OCI-LY7 (cell line): ENCODE measurements around the gene PGAM5. TPM values are rescaled to one million over a fixed set of nuclear protein-coding genes. Genes with fewer than 3 reads are reported as not detected.

Experiments used
- BruUV-seq: library from RNA; stranded (reverse); fragments of 400-500 nt; replicated peaks from 2 replicates; lab custom pipeline; 2021; lab: Mats Ljungman, UMichigan
- CTCF ChIA-PET: fragments of 300-600 bp; sonication (Branson Sonifier 250); formaldehyde crosslinking; loops from one replicate; lab custom pipeline; 2022; ENCODE audit warnings: antibody characterized with exemption; ENCODE audit not compliant: unreplicated experiment; lab: Charles Lee
- POLR2A ChIA-PET: fragments of 300-600 bp; sonication (Branson Sonifier 250); formaldehyde crosslinking; loops from one replicate; lab custom pipeline; 2022; ENCODE audit warnings: antibody characterized with exemption; lab: Charles Lee
- DNase-seq: peaks from one replicate; pipeline ENCODE4 v3.0.0-alpha.2; 2015; ENCODE audit warnings: low spot score
- H2AFZ ChIP-seq: fragments of 200-600 bp; sonication (generic), shearing (Covaris generic); 2 replicates; pipeline ENCODE4 v1.6.1; 2014; ENCODE audit warnings: mild to moderate bottlenecking, antibody characterized with exemption, low read length, moderate library complexity
- H3K27ac ChIP-seq: fragments of 200-600 bp; sonication (generic); 2 replicates; pipeline ENCODE4 v1.5.1; 2014; ENCODE audit warnings: mixed run types, low read depth, mild to moderate bottlenecking, moderate library complexity, low read length, inconsistent platforms; ENCODE audit not compliant: poor library complexity, severe bottlenecking
- H3K36me3 ChIP-seq: fragments of 200-600 bp; sonication (generic); 2 replicates; pipeline ENCODE4 v1.6.1; 2014; ENCODE audit warnings: mild to moderate bottlenecking, antibody characterized with exemption, low read length, moderate library complexity, mixed read lengths; ENCODE audit not compliant: insufficient read depth
- H3K4me1 ChIP-seq: fragments of 200-600 bp; sonication (generic); 2 replicates; pipeline ENCODE4 v1.5.1; 2014; ENCODE audit warnings: mild to moderate bottlenecking, low read length; ENCODE audit not compliant: insufficient read depth, poor library complexity, severe bottlenecking
- H3K4me2 ChIP-seq: fragments of 200-600 bp; sonication (generic); 2 replicates; pipeline ENCODE4 v1.6.1; 2014; ENCODE audit warnings: mild to moderate bottlenecking, low read length
- H3K4me3 ChIP-seq: fragments of 200-600 bp; sonication (generic); 2 replicates; pipeline ENCODE4 v1.5.1; 2014; ENCODE audit warnings: mild to moderate bottlenecking, low read depth, low read length; ENCODE audit not compliant: poor library complexity, severe bottlenecking
- H3K79me2 ChIP-seq: fragments of 200-600 bp; sonication (generic); 2 replicates; pipeline ENCODE4 v1.6.1; 2016; ENCODE audit warnings: low read depth, mild to moderate bottlenecking, low read length, moderate library complexity, mixed read lengths; ENCODE audit not compliant: insufficient read depth
- H3K9me2 ChIP-seq: fragments of 200-600 bp; sonication (generic); 2 replicates; pipeline ENCODE4 v1.6.1; 2016; ENCODE audit warnings: mild to moderate bottlenecking, low read length, mixed read lengths; ENCODE audit not compliant: insufficient read depth
- H3K9me3 ChIP-seq: fragments of 200-600 bp; sonication (generic); 2 replicates; pipeline ENCODE4 v1.6.1; 2014; ENCODE audit warnings: mild to moderate bottlenecking, mixed run types, low read length, mixed read lengths
- H4K20me1 ChIP-seq: fragments of 200-600 bp; sonication (generic); 2 replicates; pipeline ENCODE4 v1.6.1; 2014; ENCODE audit warnings: mild to moderate bottlenecking, antibody characterized with exemption, low read length, moderate library complexity, mixed read lengths; ENCODE audit not compliant: insufficient read depth
- EZH2phosphoT487 ChIP-seq: fragments of 200-600 bp; sonication (generic); IDR thresholded peaks from 2 replicates; pipeline ENCODE4 v1.6.1; 2018; ENCODE audit warnings: low read depth, borderline replicate concordance, mild to moderate bottlenecking, mixed run types, antibody characterized with exemption, low read length, moderate library complexity, mixed read lengths
- intact Hi-C: fragments of 100-400 bp; cut with micrococcal nuclease; formaldehyde crosslinking; loops from one replicate; pipeline ENCODE4 v1.10.0; 2022; ENCODE audit not compliant: unreplicated experiment
- total RNA-seq, 2 experiments: library from RNA; depleted of rRNA in 1 of 2; stranded (reverse); fragments of >200 nt in 1 of 2; shearing (Covaris generic) in 1 of 2; gene quantifications; 2 replicates each; pipeline ENCODE4 v1.2.3, GENCODE V29; 2014 to 2022
- TF ChIP-seq, protein P1 (sequence below): fragments of 200-600 bp; sonication (generic); conservative IDR thresholded peaks from 2 replicates; pipeline ENCODE4 v1.5.1; 2014; ENCODE audit warnings: mild to moderate bottlenecking, antibody characterized with exemption, low read length, moderate library complexity, mixed read lengths

PGAM5 gene
- total RNA-seq, 2 experiments from 2014 or later: 95.6 to 97.2 TPM

DNA sequence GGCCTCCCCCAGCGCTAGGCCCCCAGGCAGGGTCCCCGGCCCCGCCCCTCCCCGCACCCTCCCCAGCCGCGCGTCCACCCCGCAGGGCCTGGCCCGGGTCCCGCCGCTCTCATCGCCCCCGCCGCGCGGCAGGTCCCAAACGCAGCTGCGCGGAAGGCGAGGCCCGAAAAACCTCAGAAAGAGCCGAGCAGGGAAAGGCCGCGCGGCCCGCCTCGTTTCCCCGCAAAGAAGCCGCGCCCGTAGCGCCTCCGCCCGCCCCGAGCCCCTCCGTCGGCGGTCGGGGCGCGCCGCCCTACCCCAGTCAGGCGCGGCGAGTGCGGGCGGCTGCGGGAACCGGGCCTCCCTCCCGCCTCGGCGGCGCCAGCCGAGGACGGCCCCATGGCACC, 23.8 kb upstream of the PGAM5 start:
- peaks cover 25% of the 10 kb centered on the region for H3K4me1 ChIP-seq
- no TSS peak for BruUV-seq
- H3K4me2 ChIP-seq: peak overlapping the region; percentile 73
- DNase-seq: no peak
- ChIA-PET POLR2A (interaction anchor here (0.6 kb wide), 1 partner anchor 442 kb away, joined by 3 read pairs; no protein-coding TSS in a partner anchor), CTCF (no interaction called here)
- TF ChIP-seq, protein P1, sequence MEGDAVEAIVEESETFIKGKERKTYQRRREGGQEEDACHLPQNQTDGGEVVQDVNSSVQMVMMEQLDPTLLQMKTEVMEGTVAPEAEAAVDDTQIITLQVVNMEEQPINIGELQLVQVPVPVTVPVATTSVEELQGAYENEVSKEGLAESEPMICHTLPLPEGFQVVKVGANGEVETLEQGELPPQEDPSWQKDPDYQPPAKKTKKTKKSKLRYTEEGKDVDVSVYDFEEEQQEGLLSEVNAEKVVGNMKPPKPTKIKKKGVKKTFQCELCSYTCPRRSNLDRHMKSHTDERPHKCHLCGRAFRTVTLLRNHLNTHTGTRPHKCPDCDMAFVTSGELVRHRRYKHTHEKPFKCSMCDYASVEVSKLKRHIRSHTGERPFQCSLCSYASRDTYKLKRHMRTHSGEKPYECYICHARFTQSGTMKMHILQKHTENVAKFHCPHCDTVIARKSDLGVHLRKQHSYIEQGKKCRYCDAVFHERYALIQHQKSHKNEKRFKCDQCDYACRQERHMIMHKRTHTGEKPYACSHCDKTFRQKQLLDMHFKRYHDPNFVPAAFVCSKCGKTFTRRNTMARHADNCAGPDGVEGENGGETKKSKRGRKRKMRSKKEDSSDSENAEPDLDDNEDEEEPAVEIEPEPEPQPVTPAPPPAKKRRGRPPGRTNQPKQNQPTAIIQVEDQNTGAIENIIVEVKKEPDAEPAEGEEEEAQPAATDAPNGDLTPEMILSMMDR: no peak
- no peak for TF ChIP-seq EZH2phosphoT487
- H3K27ac ChIP-seq: peak overlapping the region; percentile 74
- no peaks in the 10 kb centered on the region for H3K9me3 ChIP-seq
- intact Hi-C loops: loop anchor here (2.0 kb wide), 1 partner anchor 24 kb away; the partner anchor contains the start of gene PGAM5
- H3K4me3 ChIP-seq: peak overlapping the region; percentile 98
- H3K79me2 ChIP-seq: peaks cover 61% of the 10 kb centered on the region
- H3K36me3 ChIP-seq: peaks cover 42% of the 10 kb centered on the region
- no peak overlapping the region for H2AFZ ChIP-seq
- no peaks in the 10 kb centered on the region for H3K9me2 ChIP-seq
- peaks cover 22% of the 10 kb centered on the region for H4K20me1 ChIP-seq

DNA sequence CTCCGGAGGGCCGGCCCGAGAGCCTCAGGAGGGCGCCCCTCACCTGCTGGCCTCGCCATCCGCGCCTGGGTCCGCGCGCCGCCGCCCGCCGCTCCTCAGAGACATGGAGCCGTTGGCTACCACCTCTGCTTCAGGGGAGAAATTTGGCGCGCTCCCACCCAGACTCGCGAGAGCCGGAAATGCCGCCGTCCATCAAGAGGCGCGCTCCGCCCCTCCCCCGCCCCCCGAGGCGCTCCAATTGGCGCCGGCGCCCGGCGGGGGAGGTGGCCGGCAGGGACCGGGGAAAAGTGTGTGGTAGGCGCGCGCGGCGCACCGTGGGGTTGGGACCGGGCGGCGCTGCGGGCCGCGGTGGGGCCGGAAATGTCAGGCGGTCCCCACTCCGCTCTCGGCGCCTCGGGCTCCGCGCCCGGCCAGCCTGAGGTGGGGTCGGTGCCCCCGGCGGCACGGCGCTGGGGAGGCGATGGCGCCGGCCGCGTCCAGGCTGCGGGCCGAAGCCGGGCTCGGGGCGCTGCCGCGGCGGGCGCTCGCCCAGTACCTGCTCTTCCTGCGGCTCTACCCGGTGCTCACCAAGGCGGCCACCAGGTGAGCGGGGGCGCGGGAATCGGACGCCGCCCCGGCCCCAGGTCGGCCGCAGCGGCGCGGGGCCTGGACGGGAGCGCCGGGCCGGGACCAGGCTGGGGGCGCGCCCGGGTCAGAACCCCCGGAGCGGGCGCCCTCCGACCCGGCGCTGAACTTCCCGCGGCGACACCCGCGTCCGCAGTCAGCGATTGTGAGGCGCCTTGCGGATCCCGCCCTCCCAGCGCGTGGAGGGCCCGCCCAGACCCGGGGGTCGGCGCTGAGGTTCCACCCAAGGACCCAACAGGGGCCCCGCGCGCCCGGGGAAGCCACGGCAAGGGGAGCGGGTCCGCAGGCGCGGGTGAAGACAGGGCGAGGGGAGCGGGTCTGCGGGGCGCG, 23.2 kb upstream of the PGAM5 start, which contains the start of the genes POLE and PXMP2:
Gene POLE (minus strand): TSS at position 132 of the 954 bp plus-strand sequence. CDS start 27 bp downstream, at position 105.
Gene PXMP2 (plus strand): TSS at position 377 of the 954 bp plus-strand sequence. CDS start 84 bp downstream, at position 461.
- CTCF ChIA-PET: no interaction called here
- TF ChIP-seq, protein P1: no peak
- TF ChIP-seq EZH2phosphoT487: no peak
- no peaks in the 10 kb centered on the region for H3K9me2 ChIP-seq
- intact Hi-C loops: loop anchor here (2.0 kb wide), 1 partner anchor 23 kb away; the partner anchor contains the start of gene PGAM5
- H3K36me3 ChIP-seq: peaks cover 45% of the 10 kb centered on the region
- no TSS peak for BruUV-seq
- peak within 1 kb of the TSS; percentile 73 for H3K4me2 ChIP-seq
- H2AFZ ChIP-seq: no peak within 1 kb of the TSS
- DNase-seq: peak; percentile 98
- H3K9me3 ChIP-seq: no peaks in the 10 kb centered on the region
- H3K4me3 ChIP-seq: peak within 1 kb of the TSS; percentile 98
- H3K27ac ChIP-seq: peak within 1 kb of the TSS; percentile 74
- H3K79me2 ChIP-seq: peaks cover 54% of the 10 kb centered on the region
- peaks cover 22% of the 10 kb centered on the region for H4K20me1 ChIP-seq
- H3K4me1 ChIP-seq: peaks cover 25% of the 10 kb centered on the region
- POLR2A ChIA-PET: interaction anchor here (0.6 kb wide), 1 partner anchor 443 kb away, joined by 3 read pairs; no protein-coding TSS in a partner anchor
